Trophoblast cell (in vitro differentiated cells and primary cell): Measurements from ENCODE around the gene IRX3.

Source experiments
- DNase-seq, 2 donors: peaks; one replicate each; pipeline ENCODE4 v3.0.0-alpha.2; 2016
- H2AFZ ChIP-seq: 2 replicates; pipeline ENCODE4 v1.6.1; 2013; ENCODE audit warnings: low read length, moderate library complexity, mild to moderate bottlenecking; ENCODE audit not compliant: insufficient read depth, poor library complexity
- H2AK5ac ChIP-seq: 2 replicates; pipeline ENCODE4 v1.6.1; 2013; ENCODE audit warnings: mild to moderate bottlenecking, low read length
- H2BK120ac ChIP-seq: 2 replicates; pipeline ENCODE4 v1.6.1; 2013; ENCODE audit warnings: low read length, mild to moderate bottlenecking, moderate library complexity; ENCODE audit not compliant: insufficient read depth, poor library complexity
- H2BK12ac ChIP-seq: 2 replicates; pipeline ENCODE4 v1.6.1; 2013; ENCODE audit warnings: mild to moderate bottlenecking, low read length, moderate library complexity
- H2BK5ac ChIP-seq: 2 replicates; pipeline ENCODE4 v1.6.1; 2013; ENCODE audit warnings: low read length, low read depth, moderate library complexity, mild to moderate bottlenecking; ENCODE audit not compliant: poor library complexity
- H3K14ac ChIP-seq: 2 replicates; pipeline ENCODE4 v1.6.1; 2013; ENCODE audit warnings: mild to moderate bottlenecking, low read length
- H3K18ac ChIP-seq: 2 replicates; pipeline ENCODE4 v1.6.1; 2013; ENCODE audit warnings: mild to moderate bottlenecking, low read length
- H3K23ac ChIP-seq: 2 replicates; pipeline ENCODE4 v1.6.1; 2013; ENCODE audit warnings: low read length
- H3K27ac ChIP-seq: 2 replicates; pipeline ENCODE4 v1.5.1; 2013; ENCODE audit warnings: low read depth, mild to moderate bottlenecking, inconsistent platforms, low read length, moderate library complexity
- H3K27me3 ChIP-seq: 2 replicates; pipeline ENCODE4 v1.6.1; 2013; ENCODE audit warnings: inconsistent platforms, mild to moderate bottlenecking, low read length, moderate library complexity; ENCODE audit not compliant: insufficient read depth
- H3K36me3 ChIP-seq, 2 experiments: 1 replicate in 1 of 2; 2 replicates in 1 of 2; pipeline ENCODE4 v1.6.1; 2013; ENCODE audit warnings: low read length in 2 of 2, mild to moderate bottlenecking in 2 of 2, moderate library complexity in 1 of 2; ENCODE audit not compliant: insufficient read depth in 2 of 2, control insufficient read depth in 1 of 2
- H3K4ac ChIP-seq: 2 replicates; pipeline ENCODE4 v1.6.1; 2013; ENCODE audit warnings: low read depth, mild to moderate bottlenecking, low read length, moderate library complexity
- H3K4me1 ChIP-seq, 2 experiments: 1 replicate in 1 of 2; 2 replicates in 1 of 2; pipeline ENCODE4 v1.6.1; 2013; ENCODE audit warnings: low read length in 2 of 2, mild to moderate bottlenecking in 2 of 2, moderate library complexity in 1 of 2; ENCODE audit not compliant: insufficient read depth in 2 of 2, control insufficient read depth in 1 of 2
- H3K4me2 ChIP-seq: 2 replicates; pipeline ENCODE4 v1.6.1; 2013; ENCODE audit warnings: inconsistent platforms, mild to moderate bottlenecking, low read length, moderate library complexity
- H3K4me3 ChIP-seq: 2 replicates; pipeline ENCODE4 v1.5.1; 2013; ENCODE audit warnings: mild to moderate bottlenecking, low read depth, low read length, inconsistent platforms
- H3K79me1 ChIP-seq: one replicate; pipeline ENCODE4 v1.6.1; 2013; ENCODE audit warnings: low read length
- H3K79me2 ChIP-seq: 2 replicates; pipeline ENCODE4 v1.6.1; 2013; ENCODE audit warnings: low read length, mild to moderate bottlenecking; ENCODE audit not compliant: control insufficient read depth, insufficient read depth, poor library complexity
- H3K9ac ChIP-seq: 2 replicates; pipeline ENCODE4 v1.6.1; 2013; ENCODE audit warnings: mild to moderate bottlenecking, low read length
- H3K9me3 ChIP-seq: 2 replicates; pipeline ENCODE4 v1.6.1; 2013; ENCODE audit warnings: low read depth, mild to moderate bottlenecking, control low read depth, inconsistent platforms, low read length; ENCODE audit not compliant: insufficient read depth
- H4K12ac ChIP-seq: 2 replicates; pipeline ENCODE4 v1.6.1; 2013; ENCODE audit warnings: low read depth, mild to moderate bottlenecking, low read length, moderate library complexity
- H4K8ac ChIP-seq: 2 replicates; pipeline ENCODE4 v1.6.1; 2013; ENCODE audit warnings: low read depth, mild to moderate bottlenecking, low read length, moderate library complexity
- H4K91ac ChIP-seq: one replicate; pipeline ENCODE4 v1.6.1; 2013; ENCODE audit warnings: low read depth, mild to moderate bottlenecking, low read length, moderate library complexity
- WGBS: extraction: QIAGEN DNeasy Blood & Tissue Kit; methylation state at CpG from one replicate; pipeline ENCODE4 v1.1.7; 2013; ENCODE audit warnings: missing lambda C conversion rate; ENCODE audit not compliant: insufficient read length, insufficient coverage; ENCODE audit errors: extremely low coverage; 5-methylcytosine and 5-hydroxymethylcytosine counted together

Gene IRX3

DNA sequence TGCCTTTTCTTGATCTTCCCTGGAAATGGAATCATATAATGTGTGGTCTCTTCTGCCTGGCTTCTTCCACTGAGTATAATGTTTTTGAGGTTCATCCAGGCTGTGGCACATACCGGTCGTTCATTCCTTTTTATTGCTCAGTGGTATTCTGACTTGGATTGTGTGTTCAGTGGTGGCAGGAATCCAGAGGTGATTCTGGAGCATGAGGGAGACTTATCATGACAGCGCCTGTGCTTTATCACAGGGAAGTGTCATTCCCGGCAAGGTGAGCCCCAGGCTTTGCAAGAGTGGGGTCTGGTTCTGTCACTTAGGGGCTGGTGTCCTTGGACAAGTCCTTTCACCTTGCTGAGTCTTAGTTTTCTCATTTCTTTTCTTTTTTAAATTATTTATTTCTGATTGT is 53.0 kb downstream of the IRX3 start:
- Histone ChIP-seq H3K79me1 (no peaks in the 10 kb centered on the region), H3K4me3 (no peak overlapping the region), H2BK120ac (no peak overlapping the region), H3K9me3 (no peaks in the 10 kb centered on the region), H2AK5ac (no peak overlapping the region), H3K4me2 (no peak overlapping the region), H3K27me3 (no peaks in the 10 kb centered on the region), H3K14ac (no peak overlapping the region), H4K8ac (no peak overlapping the region), H3K4ac (no peak overlapping the region), H3K18ac (no peak overlapping the region), H2BK12ac (no peak overlapping the region), H4K12ac (no peak overlapping the region), H3K27ac (no peak overlapping the region), H3K23ac (no peak overlapping the region), H2BK5ac (no peak overlapping the region), H3K36me3 (no peaks in the 10 kb centered on the region), H3K4me1 (no peaks in the 10 kb centered on the region), H2AFZ (no peak overlapping the region), H4K91ac (no peak overlapping the region), H3K79me2 (no peaks in the 10 kb centered on the region), H3K9ac (no peak overlapping the region)
- WGBS = no CpG with 5 or more reads among the region's 4 CpGs
- DNase-seq = no peak
